GM12892 (cell line): ENCODE measurements around the gene CCDC80.

ENCODE experiments used
- POLR2A ChIP-seq: IDR thresholded peaks from 2 replicates; pipeline ENCODE4 v1.6.1; 2011; ENCODE audit warnings: low read depth, low read length, control low read depth
- POLR2AphosphoS5 ChIP-seq: IDR thresholded peaks from 2 replicates; pipeline ENCODE4 v1.6.1; 2011; ENCODE audit warnings: low read depth, low read length, control low read depth
- TAF1 ChIP-seq: IDR thresholded peaks from 2 replicates; pipeline ENCODE4 v1.6.1; 2011; ENCODE audit warnings: low read depth, mild to moderate bottlenecking, control low read depth, low read length, borderline replicate concordance

GRCh38 chr3:112627919-112628466 is 12.9 kb downstream of the CCDC80 start:
- TF ChIP-seq TAF1 (no peak), POLR2A (no peak), POLR2AphosphoS5 (no peak)
